NCI-H1694 treated with DMSO at 0.1 percent for 48 hours (cell line): ENCODE results near the gene NACA2.
"Not testable (repeated sequence)": the region's sequence is repeated elsewhere in the genome, so short reads cannot be mapped to it uniquely, and the experiment has no call there.

Experiments
- DNase-seq: peaks from one replicate; lab custom pipeline; 2025; lab: John Stamatoyannopoulos, UW

Gene NACA2

GRCh38 chr17:61575983-61576382 lies 15.0 kb downstream of the NACA2 start:
- DNase-seq = no peak

DNA sequence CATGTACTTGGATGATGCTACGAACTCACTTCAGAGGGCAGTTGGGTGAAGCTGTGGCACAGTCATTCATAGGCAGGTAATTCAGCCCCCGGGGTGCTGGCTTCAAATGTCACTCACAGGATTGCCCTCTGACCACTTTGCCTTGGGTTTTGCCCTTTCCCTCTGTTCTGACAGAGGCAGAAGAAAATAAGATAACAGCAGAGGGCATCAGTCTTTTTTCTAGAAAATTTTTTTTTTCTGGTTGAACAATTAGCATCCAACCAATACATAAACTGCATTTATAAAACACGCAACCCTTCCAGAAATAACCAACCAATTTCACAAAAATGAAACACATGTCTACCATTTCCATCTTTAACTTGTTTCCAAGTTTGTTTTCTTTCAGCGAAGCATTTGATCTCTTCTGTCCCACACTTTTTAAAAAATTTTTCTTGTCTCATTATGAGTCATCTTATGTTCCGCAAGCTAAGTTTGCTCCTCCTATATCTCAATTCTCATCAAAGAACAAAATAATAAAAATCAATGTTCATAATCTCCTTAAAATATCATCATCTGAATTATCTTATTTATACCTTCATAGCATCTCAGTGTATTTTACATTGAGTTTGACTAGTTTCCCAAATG lies 15.6 kb downstream of the NACA2 start:
- DNase-seq = no peak

GRCh38 chr17:61574542-61575351 lies 16.3 kb downstream of the NACA2 start:
- DNase-seq = peak; percentile 92

DNA sequence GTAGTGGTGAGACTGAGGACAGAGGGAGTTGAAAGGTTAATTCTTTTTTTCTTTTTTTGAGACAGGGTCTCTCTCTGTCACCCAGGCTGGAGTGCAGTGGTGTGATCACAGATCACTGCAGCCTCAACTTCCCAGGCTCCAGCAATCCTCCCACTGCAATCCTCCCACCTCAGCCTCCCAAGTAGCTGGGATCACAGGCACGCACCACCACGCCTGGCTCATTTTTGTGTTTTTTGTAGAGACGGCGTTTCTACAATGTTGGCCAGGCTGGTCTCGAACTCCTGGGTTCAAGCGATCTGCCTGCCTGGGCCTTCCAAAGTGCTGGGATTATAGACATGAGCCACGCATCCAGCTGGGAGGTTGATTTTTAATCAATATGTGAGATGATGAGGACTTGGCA lies 18.5 kb downstream of the NACA2 start:
- not testable (repeated sequence) for DNase-seq

DNA sequence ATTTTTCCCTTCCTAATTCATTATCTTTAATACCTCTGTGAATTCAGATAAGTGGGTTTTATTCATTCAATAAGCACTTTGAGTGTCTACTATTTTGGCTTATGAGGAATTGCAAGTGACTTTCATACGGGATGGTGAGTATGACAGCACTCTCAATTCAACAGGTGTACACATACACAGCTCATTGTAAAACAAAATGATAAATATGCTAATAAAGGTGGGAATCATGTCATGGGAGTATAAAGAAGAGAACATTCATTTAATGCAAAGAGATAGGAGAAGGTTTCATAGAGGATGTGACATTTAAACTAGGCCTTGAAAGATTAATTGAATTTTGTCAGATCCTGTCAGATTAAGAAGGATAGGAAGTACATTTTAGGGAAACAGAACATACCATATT lies 19.4 kb downstream of the NACA2 start:
- DNase-seq = no peak

- DNase-seq = no peak
These were observed 20.9 kb downstream of the NACA2 start for GRCh38 chr17:61570118-61570517.

DNA sequence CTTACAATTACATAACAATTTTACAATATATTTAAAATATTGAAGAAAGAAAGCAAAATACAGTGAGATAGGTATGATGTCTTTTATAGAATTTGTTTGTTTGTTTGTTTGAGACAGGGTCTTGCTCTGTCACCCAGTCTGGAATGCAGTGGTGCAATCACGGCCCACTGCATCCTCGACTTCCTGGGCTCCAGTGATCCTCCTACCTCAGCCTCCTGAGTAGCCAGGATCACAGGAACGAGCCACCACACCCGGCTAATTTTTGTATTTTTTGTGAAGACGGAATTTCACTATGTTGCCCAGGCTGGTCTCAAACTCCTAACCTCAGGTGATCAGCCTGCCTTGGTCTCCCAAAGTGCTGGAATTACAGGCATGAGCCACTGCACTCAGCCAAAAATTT lies 21.5 kb downstream of the NACA2 start:
- DNase-seq = not testable (repeated sequence)

- DNase-seq = no peak
These were observed 22.6 kb downstream of the NACA2 start for GRCh38 chr17:61568219-61569072.

GRCh38 chr17:61567045-61567802 lies 23.8 kb downstream of the NACA2 start:
- no peak for DNase-seq

DNA sequence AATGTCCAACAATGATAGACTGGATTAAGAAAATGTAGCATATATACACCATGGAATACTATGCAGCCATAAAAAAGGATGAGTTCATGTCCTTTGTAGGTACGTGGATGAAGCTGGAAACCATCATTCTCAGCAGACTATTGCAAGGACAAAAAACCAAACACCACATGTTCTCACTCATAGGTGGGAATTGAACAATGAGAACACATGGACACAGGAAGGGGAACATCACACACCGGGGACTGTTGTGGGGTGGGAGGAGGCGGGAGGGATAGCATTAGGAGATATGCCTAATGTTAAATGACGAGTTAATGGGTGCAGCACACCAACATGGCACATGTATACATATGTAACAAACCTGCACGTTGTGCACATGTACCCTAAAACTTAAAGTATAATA lies 24.6 kb downstream of the NACA2 start:
- not testable (repeated sequence) for DNase-seq

DNA sequence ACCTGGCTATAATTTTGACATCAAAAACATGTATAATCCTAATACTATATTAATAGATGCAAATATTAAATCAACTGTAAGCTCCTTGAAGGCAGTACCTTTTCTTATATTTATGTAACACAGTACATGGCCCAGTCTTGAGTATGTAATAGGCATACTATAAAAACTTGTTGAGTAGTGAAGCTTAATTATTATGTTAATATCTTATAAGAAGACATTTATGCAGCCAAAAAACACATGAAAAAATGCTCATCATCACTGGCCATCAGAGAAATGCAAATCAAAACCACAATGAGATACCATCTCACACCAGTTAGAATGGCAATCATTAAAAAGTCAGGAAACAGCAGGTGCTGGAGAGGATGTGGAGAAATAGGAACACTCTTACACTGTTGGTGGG lies 25.2 kb downstream of the NACA2 start:
- not testable (repeated sequence) for DNase-seq

GRCh38 chr17:61565213-61565612 lies 25.8 kb downstream of the NACA2 start:
- no peak for DNase-seq

- no peak for DNase-seq
These were observed 28.7 kb downstream of the NACA2 start for GRCh38 chr17:61562287-61562686.

DNA sequence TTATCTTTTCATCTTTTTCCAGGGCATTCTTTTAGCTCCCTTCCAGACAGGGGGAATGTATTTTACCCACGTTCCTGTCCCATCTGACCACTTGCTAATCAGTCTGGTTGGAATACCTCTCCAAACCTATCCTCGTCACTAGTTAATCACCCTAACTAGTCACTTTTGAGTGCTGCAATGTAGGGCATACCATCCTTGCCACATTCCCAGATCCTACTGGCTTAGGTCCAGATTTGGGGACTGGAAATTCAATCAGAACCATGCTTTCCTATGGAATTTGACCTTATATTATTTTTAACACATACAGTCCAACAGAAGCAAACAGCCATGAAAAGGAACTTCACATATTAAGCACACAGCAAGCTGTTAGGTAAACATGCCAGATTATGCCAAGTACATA lies 29.7 kb downstream of the NACA2 start:
- no peak for DNase-seq

- no peak for DNase-seq
These were observed 30.9 kb downstream of the NACA2 start for GRCh38 chr17:61560071-61560470.

- no peak for DNase-seq
These were observed 34.5 kb downstream of the NACA2 start for GRCh38 chr17:61556224-61557188.

GRCh38 chr17:61555127-61555566 lies 35.9 kb downstream of the NACA2 start:
- DNase-seq = no peak

DNA sequence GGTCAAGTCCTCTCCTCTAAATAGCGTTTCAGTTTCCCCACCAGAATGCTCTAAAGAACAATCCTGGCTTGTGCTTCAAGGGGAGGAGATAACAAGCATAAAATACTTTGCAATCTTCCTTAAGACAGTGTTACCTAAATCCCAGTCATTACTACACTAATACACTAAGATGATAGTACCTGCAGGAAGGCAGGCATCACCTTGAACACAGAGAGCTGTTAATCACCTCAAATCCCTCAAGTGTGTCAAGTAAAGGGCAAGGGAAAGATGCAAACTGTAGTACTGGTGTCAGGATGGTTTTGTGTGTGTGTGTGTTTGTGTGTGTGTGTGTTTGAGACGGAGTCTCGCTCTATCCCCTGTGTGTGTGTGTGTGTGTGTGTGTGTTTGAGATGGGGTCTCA lies 36.8 kb downstream of the NACA2 start:
- DNase-seq = no peak

DNA sequence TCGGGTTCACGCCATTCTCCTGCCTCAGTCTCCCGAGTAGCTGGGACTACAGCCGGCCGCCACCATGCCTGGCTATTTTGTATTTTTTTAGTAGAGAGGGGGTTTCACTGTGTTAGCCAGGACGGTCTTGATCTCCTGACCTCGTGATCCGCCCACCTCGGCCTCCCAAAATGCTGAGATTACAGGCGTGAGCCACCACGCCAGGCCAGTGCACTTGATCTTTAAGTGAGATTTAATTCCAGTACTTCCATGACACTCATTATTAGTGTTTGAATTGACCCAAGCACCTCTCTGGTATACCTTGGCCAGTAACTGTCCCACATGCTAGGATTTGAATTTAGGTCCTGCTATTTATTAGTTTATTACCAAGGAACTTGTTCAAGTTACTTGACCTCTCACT lies 38.5 kb downstream of the NACA2 start:
- DNase-seq = not testable (repeated sequence)

DNA sequence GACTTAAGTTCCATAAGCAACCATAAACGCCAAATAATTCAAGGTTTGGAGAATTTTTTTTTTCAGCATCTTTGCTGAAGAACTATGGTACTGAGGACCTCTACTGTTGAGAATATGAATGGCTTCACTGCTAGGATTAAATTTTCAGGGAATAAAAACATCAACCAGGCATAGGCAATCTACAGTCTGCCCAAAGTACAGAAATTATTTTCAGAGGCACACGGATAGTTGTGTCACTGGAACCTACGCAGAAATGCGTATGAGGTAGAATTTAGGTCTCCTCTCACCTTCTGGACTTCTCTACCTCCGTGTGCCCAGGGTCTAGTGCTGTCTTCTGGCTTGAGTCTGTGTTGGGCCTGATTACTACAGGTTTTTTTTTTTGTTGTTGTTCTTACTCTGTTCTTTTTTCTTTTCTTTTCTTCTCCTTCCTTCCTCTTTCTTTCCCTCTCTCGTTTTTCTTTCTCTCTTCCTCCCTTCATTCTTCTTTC lies 39.7 kb downstream of the NACA2 start:
- DNase-seq = peak; percentile 91

GRCh38 chr17:61547113-61547512 lies 43.9 kb downstream of the NACA2 start:
- no peak for DNase-seq
